ENCODE data around the gene CTRB1. TPM values are rescaled to one million over a fixed set of nuclear protein-coding genes. Genes with fewer than 3 reads are reported as not detected.
A peak's percentile ranks its signal among the peaks of the same experiment; 100 is the strongest.
"Not testable (repeated sequence)": the region's sequence is repeated elsewhere in the genome, so short reads cannot be mapped to it uniquely, and the experiment has no call there.

Gene CTRB1
- polyA plus RNA-seq, 1 donor = 0.15 TPM

GRCh38 chr16:75256696-75257343 is 38.0 kb downstream of the CTRB1 start:
- no peak for DNase-seq

- no peak for DNase-seq
These were observed 39.4 kb downstream of the CTRB1 start for GRCh38 chr16:75257886-75258806.

- DNase-seq = no peak
These were observed 40.0 kb downstream of the CTRB1 start for GRCh38 chr16:75258807-75259141.

GRCh38 chr16:75260851-75261589 is 42.2 kb downstream of the CTRB1 start:
- DNase-seq = no peak

GRCh38 chr16:75261590-75262078 is 42.8 kb downstream of the CTRB1 start:
- no peak for DNase-seq

GRCh38 chr16:75262104-75262799 is 43.5 kb downstream of the CTRB1 start:
- no peak for DNase-seq

GRCh38 chr16:75262800-75263127 is 44.0 kb downstream of the CTRB1 start:
- DNase-seq = no peak

- no peak for DNase-seq
These were observed 44.6 kb downstream of the CTRB1 start for GRCh38 chr16:75263291-75263962.

GRCh38 chr16:75263963-75264445 is 45.2 kb downstream of the CTRB1 start:
- DNase-seq = no peak

- peak; percentile 63 for DNase-seq
These were observed 45.7 kb downstream of the CTRB1 start for GRCh38 chr16:75264457-75264998.

- peak; percentile 46 for DNase-seq
These were observed 46.5 kb downstream of the CTRB1 start for GRCh38 chr16:75264999-75265910.

GRCh38 chr16:75265911-75266701 is 47.3 kb downstream of the CTRB1 start:
- peak; percentile 87 for DNase-seq

- no peak for DNase-seq
These were observed 48.2 kb downstream of the CTRB1 start for GRCh38 chr16:75266738-75267630.

GRCh38 chr16:75267631-75268264 is 49.0 kb downstream of the CTRB1 start:
- no peak for DNase-seq

- not testable (repeated sequence) for DNase-seq
These were observed 50.6 kb downstream of the CTRB1 start for GRCh38 chr16:75269358-75269757.

- DNase-seq = no peak
These were observed 52.8 kb downstream of the CTRB1 start for GRCh38 chr16:75271441-75272096.

GRCh38 chr16:75272097-75272551 is 53.3 kb downstream of the CTRB1 start:
- DNase-seq = no peak
